ENCODE results near the gene BRAF.
"Not testable (repeated sequence)": the region's sequence is repeated elsewhere in the genome, so short reads cannot be mapped to it uniquely, and the experiment has no call there.

The BRAF gene

GRCh38 chr7:140695381-140695780 is 229.3 kb downstream of the BRAF start:
- TF ChIP-seq CTCF (conservative IDR thresholded peaks at IDR 0.05; ENCODE audit: low read length): no peak
- H3K4me3 ChIP-seq (ENCODE audit: low read length): no peak overlapping the region
- no peak for DNase-seq (ENCODE audit: low read depth)

- DNase-seq (ENCODE audit: low read depth): no peak
- no peak overlapping the region for H3K4me3 ChIP-seq (ENCODE audit: low read length)
- TF ChIP-seq CTCF (conservative IDR thresholded peaks at IDR 0.05; ENCODE audit: low read length): no peak
Measured at GRCh38 chr7:140694592-140694991, 230.1 kb downstream of the BRAF start.

GRCh38 chr7:140693849-140694248 is 230.9 kb downstream of the BRAF start:
- H3K4me3 ChIP-seq (ENCODE audit: low read length); DNase-seq (ENCODE audit: low read depth): not testable (repeated sequence)

- TF ChIP-seq CTCF (conservative IDR thresholded peaks at IDR 0.05; ENCODE audit: low read length): no peak
- H3K4me3 ChIP-seq (ENCODE audit: low read length): no peak overlapping the region
- no peak for DNase-seq (ENCODE audit: low read depth)
Measured at GRCh38 chr7:140691376-140692045, 233.2 kb downstream of the BRAF start.

- no peak for DNase-seq (ENCODE audit: low read depth)
- no peak overlapping the region for H3K4me3 ChIP-seq (ENCODE audit: low read length)
- TF ChIP-seq CTCF (conservative IDR thresholded peaks at IDR 0.05; ENCODE audit: low read length): no peak
Measured at GRCh38 chr7:140689199-140690152, 235.3 kb downstream of the BRAF start.

- no peak for TF ChIP-seq CTCF (conservative IDR thresholded peaks at IDR 0.05; ENCODE audit: low read length)
- DNase-seq (ENCODE audit: low read depth): no peak
- no peak overlapping the region for H3K4me3 ChIP-seq (ENCODE audit: low read length)
Measured at GRCh38 chr7:140688341-140688740, 236.4 kb downstream of the BRAF start.

- no peak for DNase-seq (ENCODE audit: low read depth)
- H3K4me3 ChIP-seq (ENCODE audit: low read length): no peak overlapping the region
- TF ChIP-seq CTCF (conservative IDR thresholded peaks at IDR 0.05; ENCODE audit: low read length): no peak
Measured at GRCh38 chr7:140686921-140687320, 237.8 kb downstream of the BRAF start.

All from AG10803 (cell line).